ENCODE results near the gene MEF2B.

- no peak for TF ChIP-seq POLR2A (IDR thresholded peaks at IDR 0.05)
- TF ChIP-seq CTCF (IDR thresholded peaks at IDR 0.05): no peak
Measured at GRCh38 chr19:19214892-19215291, 44.8 kb upstream of the MEF2B start.

Measured in adrenal gland (tissue), 5 donors.